ENCODE measurements around the gene LINGO4.
"Not testable (repeated sequence)": the region's sequence is repeated elsewhere in the genome, so short reads cannot be mapped to it uniquely, and the experiment has no call there.

GRCh38 chr1:151769270-151769669, 35.9 kb downstream of the LINGO4 start:
- TF ChIP-seq PAX8 (IDR thresholded peaks at IDR 0.05); ASH2L (IDR thresholded peaks at IDR 0.05; ENCODE audit: borderline replicate concordance, low read depth); CTCF (IDR thresholded peaks at IDR 0.05 in 2 of 3, conservative IDR thresholded peaks at IDR 0.05 in 1 of 3; ENCODE audit: control insufficient read depth in 2 of 3, extremely low read depth in 1 of 3, insufficient read depth in 1 of 3, low read depth in 3 of 3, low read length in 3 of 3); ZBTB33 (IDR thresholded peaks at IDR 0.05); BHLHE40 (IDR thresholded peaks at IDR 0.05; ENCODE audit: borderline replicate concordance in 1 of 2, low read depth in 2 of 2, low read length in 1 of 2); ATF3 (IDR thresholded peaks at IDR 0.05; ENCODE audit: borderline replicate concordance, extremely low read depth, low read depth, low read length); TCF12 (IDR thresholded peaks at IDR 0.05; ENCODE audit: low read depth, low read length); POLR2AphosphoS2 (IDR thresholded peaks at IDR 0.05; ENCODE audit: low read depth, low read length); FOS (IDR thresholded peaks at IDR 0.05; ENCODE audit: borderline replicate concordance, extremely low read depth, insufficient read length); FOXM1 (IDR thresholded peaks at IDR 0.05; ENCODE audit: low read depth, low read length): not testable (repeated sequence)
- TF ChIP-seq, protein P1, sequence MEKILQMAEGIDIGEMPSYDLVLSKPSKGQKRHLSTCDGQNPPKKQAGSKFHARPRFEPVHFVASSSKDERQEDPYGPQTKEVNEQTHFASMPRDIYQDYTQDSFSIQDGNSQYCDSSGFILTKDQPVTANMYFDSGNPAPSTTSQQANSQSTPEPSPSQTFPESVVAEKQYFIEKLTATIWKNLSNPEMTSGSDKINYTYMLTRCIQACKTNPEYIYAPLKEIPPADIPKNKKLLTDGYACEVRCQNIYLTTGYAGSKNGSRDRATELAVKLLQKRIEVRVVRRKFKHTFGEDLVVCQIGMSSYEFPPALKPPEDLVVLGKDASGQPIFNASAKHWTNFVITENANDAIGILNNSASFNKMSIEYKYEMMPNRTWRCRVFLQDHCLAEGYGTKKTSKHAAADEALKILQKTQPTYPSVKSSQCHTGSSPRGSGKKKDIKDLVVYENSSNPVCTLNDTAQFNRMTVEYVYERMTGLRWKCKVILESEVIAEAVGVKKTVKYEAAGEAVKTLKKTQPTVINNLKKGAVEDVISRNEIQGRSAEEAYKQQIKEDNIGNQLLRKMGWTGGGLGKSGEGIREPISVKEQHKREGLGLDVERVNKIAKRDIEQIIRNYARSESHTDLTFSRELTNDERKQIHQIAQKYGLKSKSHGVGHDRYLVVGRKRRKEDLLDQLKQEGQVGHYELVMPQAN (conservative IDR thresholded peaks at IDR 0.05), result not testable (repeated sequence)

Measured in GM12878 (cell line).